ENCODE measurements around the gene CELF4. TPM values are rescaled to one million over a fixed set of nuclear protein-coding genes. Genes with fewer than 3 reads are reported as not detected.

CELF4 gene
- polyA plus RNA-seq, 1 donor (not counting 4 experiments of a cell fraction or from before 2014, with no cell fraction given), result not detected

DNA sequence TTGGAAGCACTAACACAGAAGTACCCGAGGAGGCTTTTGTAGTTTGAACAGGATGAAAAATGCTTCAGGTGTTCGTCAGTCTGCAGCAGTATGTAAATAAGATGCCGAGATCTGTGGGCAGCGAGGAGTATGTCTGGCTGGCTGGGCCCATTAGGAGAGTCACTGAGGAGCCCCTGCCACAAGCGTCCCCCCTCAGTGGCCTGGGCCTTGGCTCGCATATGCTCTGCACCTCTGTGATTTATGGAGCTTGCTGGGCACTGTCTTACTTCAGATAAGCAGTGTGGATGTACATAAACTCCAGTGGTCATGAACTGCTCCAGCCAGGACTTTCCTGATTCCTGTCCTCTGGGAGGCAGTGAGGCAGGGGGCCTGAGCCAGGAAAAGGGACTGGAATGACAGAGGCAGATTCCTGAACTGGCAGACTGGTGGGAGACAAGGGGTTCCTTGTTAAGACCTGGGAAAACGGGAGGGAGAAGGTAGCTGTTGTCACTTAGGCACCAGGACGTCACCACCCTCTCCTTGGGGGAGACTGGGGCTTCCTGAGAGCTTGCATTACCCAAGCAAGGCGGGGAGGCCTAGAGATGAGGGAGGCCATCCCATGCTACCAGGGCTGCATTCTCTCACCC is 46.0 kb downstream of the CELF4 start:
- Histone ChIP-seq H3K9me1 (ENCODE audit: control insufficient read depth, extremely low read depth, insufficient read depth, low read length) (no peaks in the 10 kb centered on the region), H3K27ac (ENCODE audit: control insufficient read depth, insufficient read depth, low read length) (no peak overlapping the region), H4K20me1 (ENCODE audit: control insufficient read depth, extremely low read depth, insufficient read depth, low read length) (no peaks in the 10 kb centered on the region), H3K9ac (ENCODE audit: control insufficient read depth, extremely low read depth, insufficient read depth, low read length) (no peak overlapping the region), H3K4me3 (ENCODE audit: control insufficient read depth in 2 of 3, extremely low read depth in 1 of 3, insufficient read depth in 2 of 3, low read depth in 1 of 3, low read length in 3 of 3) (no peak overlapping the region), H3K36me3 (ENCODE audit: control insufficient read depth in 2 of 2, extremely low read depth in 1 of 2, insufficient read depth in 2 of 2, low read length in 2 of 2) (no peaks in the 10 kb centered on the region), H3K4me2 (ENCODE audit: control insufficient read depth, extremely low read depth, insufficient read depth, low read depth, low read length) (no peak overlapping the region), H2AFZ (ENCODE audit: control insufficient read depth, low read length) (no peak overlapping the region), H3K27me3 (ENCODE audit: control insufficient read depth, extremely low read depth, insufficient read depth, low read length) (peaks cover 34% of the 10 kb centered on the region), H3K9me3 (ENCODE audit: control insufficient read depth, low read depth, low read length) (no peaks in the 10 kb centered on the region), H3K4me1 (ENCODE audit: control insufficient read depth, extremely low read depth, insufficient read depth, low read length) (no peaks in the 10 kb centered on the region), H3K79me2 (ENCODE audit: control insufficient read depth, insufficient read depth, low read length) (no peaks in the 10 kb centered on the region)
- no peak for FAIRE-seq
- TF ChIP-seq, protein P1, sequence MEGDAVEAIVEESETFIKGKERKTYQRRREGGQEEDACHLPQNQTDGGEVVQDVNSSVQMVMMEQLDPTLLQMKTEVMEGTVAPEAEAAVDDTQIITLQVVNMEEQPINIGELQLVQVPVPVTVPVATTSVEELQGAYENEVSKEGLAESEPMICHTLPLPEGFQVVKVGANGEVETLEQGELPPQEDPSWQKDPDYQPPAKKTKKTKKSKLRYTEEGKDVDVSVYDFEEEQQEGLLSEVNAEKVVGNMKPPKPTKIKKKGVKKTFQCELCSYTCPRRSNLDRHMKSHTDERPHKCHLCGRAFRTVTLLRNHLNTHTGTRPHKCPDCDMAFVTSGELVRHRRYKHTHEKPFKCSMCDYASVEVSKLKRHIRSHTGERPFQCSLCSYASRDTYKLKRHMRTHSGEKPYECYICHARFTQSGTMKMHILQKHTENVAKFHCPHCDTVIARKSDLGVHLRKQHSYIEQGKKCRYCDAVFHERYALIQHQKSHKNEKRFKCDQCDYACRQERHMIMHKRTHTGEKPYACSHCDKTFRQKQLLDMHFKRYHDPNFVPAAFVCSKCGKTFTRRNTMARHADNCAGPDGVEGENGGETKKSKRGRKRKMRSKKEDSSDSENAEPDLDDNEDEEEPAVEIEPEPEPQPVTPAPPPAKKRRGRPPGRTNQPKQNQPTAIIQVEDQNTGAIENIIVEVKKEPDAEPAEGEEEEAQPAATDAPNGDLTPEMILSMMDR (optimal IDR thresholded peaks at IDR 0.05 in 1 of 3, IDR thresholded peaks at IDR 0.05 in 1 of 3, conservative IDR thresholded peaks at IDR 0.05 in 1 of 3; ENCODE audit: extremely low read depth in 1 of 3, insufficient read depth in 2 of 3, low read length in 3 of 3), result no peak
- dilution Hi-C loops (cut with MboI; ENCODE audit: extremely low pct_ligation_motif_present, low sequenced_read_pairs), result no loop called here
- DNase-seq (ENCODE audit: low read depth, low spot score), result no peak

DNA sequence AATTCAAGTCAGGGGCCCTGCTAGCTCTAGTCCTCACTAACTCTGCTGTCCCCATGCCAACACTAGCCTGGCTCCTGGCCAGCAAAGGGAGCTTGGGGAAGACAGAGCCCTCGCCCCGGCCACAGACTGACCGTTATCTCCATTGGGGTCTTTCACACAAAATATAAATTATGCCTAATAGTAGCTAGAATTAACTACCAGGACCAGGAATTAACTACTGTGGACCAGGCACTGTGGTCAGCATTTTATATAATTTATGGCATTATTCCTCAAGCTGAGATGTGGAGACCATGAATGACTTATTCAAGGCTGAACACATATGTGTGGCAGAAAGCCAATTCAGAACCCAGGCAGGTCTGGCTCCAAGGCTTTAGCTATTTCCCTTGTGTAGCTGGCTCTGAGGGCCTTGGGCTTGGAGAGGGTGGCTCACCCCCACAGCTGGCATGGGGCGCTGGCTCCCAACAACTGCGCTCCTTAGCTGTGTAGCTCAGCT is 49.2 kb downstream of the CELF4 start:
- no peak for TF ChIP-seq EZH2 (IDR thresholded peaks at IDR 0.05; ENCODE audit: low read length)
- TF ChIP-seq, protein P1 (optimal IDR thresholded peaks at IDR 0.05 in 1 of 3, IDR thresholded peaks at IDR 0.05 in 1 of 3, conservative IDR thresholded peaks at IDR 0.05 in 1 of 3; ENCODE audit: extremely low read depth in 1 of 3, insufficient read depth in 2 of 3, low read length in 3 of 3), result no peak
- Histone ChIP-seq H3K36me3 (ENCODE audit: control insufficient read depth in 2 of 2, extremely low read depth in 1 of 2, insufficient read depth in 2 of 2, low read length in 2 of 2) (no peaks in the 10 kb centered on the region), H3K4me2 (ENCODE audit: control insufficient read depth, extremely low read depth, insufficient read depth, low read depth, low read length) (no peak overlapping the region), H3K27ac (ENCODE audit: control insufficient read depth, insufficient read depth, low read length) (no peak overlapping the region), H2AFZ (ENCODE audit: control insufficient read depth, low read length) (no peak overlapping the region), H3K9ac (ENCODE audit: control insufficient read depth, extremely low read depth, insufficient read depth, low read length) (no peak overlapping the region), H3K9me3 (ENCODE audit: control insufficient read depth, low read depth, low read length) (no peaks in the 10 kb centered on the region), H3K4me1 (ENCODE audit: control insufficient read depth, extremely low read depth, insufficient read depth, low read length) (no peaks in the 10 kb centered on the region), H3K79me2 (ENCODE audit: control insufficient read depth, insufficient read depth, low read length) (no peaks in the 10 kb centered on the region), H3K4me3 (ENCODE audit: control insufficient read depth in 2 of 3, extremely low read depth in 1 of 3, insufficient read depth in 2 of 3, low read depth in 1 of 3, low read length in 3 of 3) (no peak overlapping the region), H3K27me3 (ENCODE audit: control insufficient read depth, extremely low read depth, insufficient read depth, low read length) (peaks cover 7% of the 10 kb centered on the region), H4K20me1 (ENCODE audit: control insufficient read depth, extremely low read depth, insufficient read depth, low read length) (no peaks in the 10 kb centered on the region), H3K9me1 (ENCODE audit: control insufficient read depth, extremely low read depth, insufficient read depth, low read length) (no peaks in the 10 kb centered on the region)
- DNase-seq (ENCODE audit: low read depth, low spot score), result no peak
- dilution Hi-C loops (cut with MboI; ENCODE audit: extremely low pct_ligation_motif_present, low sequenced_read_pairs), result no loop called here
- no peak for FAIRE-seq

Data from keratinocyte (primary cell).